PC-9 (cell line): ENCODE measurements around the gene SAP130. TPM values are rescaled to one million over a fixed set of nuclear protein-coding genes. Genes with fewer than 3 reads are reported as not detected.

Source experiments
- BruUV-seq: library from RNA; stranded (reverse); fragments of 400-500 nt; replicated peaks from 2 replicates; lab custom pipeline; 2021; lab: Mats Ljungman, UMichigan
- CTCF ChIA-PET: fragments of 300-600 bp; sonication (Branson Sonifier 250); formaldehyde crosslinking; loops from one replicate; lab custom pipeline; 2022; ENCODE audit warnings: antibody characterized with exemption; lab: Charles Lee
- POLR2A ChIA-PET: fragments of 300-600 bp; sonication (Branson Sonifier 250); formaldehyde crosslinking; loops from one replicate; lab custom pipeline; 2022; ENCODE audit warnings: antibody characterized with exemption; ENCODE audit not compliant: unreplicated experiment; lab: Charles Lee
- DNase-seq, 2 experiments: peaks; one replicate each; pipeline versions ENCODE4 v3.0.0 to v3.0.0-alpha.2; 2015 to 2022; ENCODE audit warnings: mixed read lengths in 1 of 2
- H2AFZ ChIP-seq: fragments of 200-600 bp; sonication (generic); 2 replicates; pipeline ENCODE4 v1.8.1; 2017; ENCODE audit warnings: antibody characterized with exemption
- H3F3A ChIP-seq: fragments of 200-600 bp; sonication (generic); 2 replicates; pipeline ENCODE4 v1.8.1; 2017; ENCODE audit warnings: antibody characterized with exemption, mild to moderate bottlenecking, low read depth; ENCODE audit not compliant: insufficient read depth
- H3K27ac ChIP-seq: fragments of 200-600 bp; sonication (generic); 2 replicates; pipeline ENCODE4 v1.6.1; 2016; ENCODE audit warnings: mixed run types
- H3K27me3 ChIP-seq: fragments of 200-600 bp; sonication (generic); 2 replicates; pipeline ENCODE4 v1.6.1; 2016; ENCODE audit warnings: low read depth, mixed run types; ENCODE audit not compliant: insufficient read depth
- H3K36me3 ChIP-seq: fragments of 200-600 bp; sonication (generic); 2 replicates; pipeline ENCODE4 v1.6.1; 2016; ENCODE audit warnings: low read depth, mixed run types
- H3K4me1 ChIP-seq: fragments of 200-600 bp; sonication (generic); replicated peaks from 2 replicates; pipeline ENCODE4 v1.6.1; 2016; ENCODE audit warnings: mixed run types; ENCODE audit not compliant: insufficient read depth
- H3K4me2 ChIP-seq: fragments of 200-600 bp; sonication (generic); 2 replicates; pipeline ENCODE4 v1.6.1; 2017; ENCODE audit warnings: mixed run types
- H3K4me3 ChIP-seq: fragments of 200-600 bp; sonication (generic); 2 replicates; pipeline ENCODE4 v1.6.1; 2016; ENCODE audit warnings: mixed run types
- H3K79me2 ChIP-seq: fragments of 200-600 bp; sonication (generic); 2 replicates; pipeline ENCODE4 v1.6.1; 2017; ENCODE audit warnings: low read depth, mixed run types
- H3K9me2 ChIP-seq: fragments of 200-600 bp; sonication (generic); 2 replicates; pipeline ENCODE4 v1.8.1; 2017; ENCODE audit warnings: mild to moderate bottlenecking; ENCODE audit not compliant: insufficient read depth
- H3K9me3 ChIP-seq: fragments of 200-600 bp; sonication (generic); 2 replicates; pipeline ENCODE4 v1.8.1; 2016; ENCODE audit warnings: low read depth; ENCODE audit not compliant: insufficient read depth
- H4K20me1 ChIP-seq: fragments of 200-600 bp; sonication (generic); 2 replicates; pipeline ENCODE4 v1.8.1; 2017; ENCODE audit not compliant: insufficient read depth
- CTCF ChIP-seq: fragments of 200-600 bp; sonication (generic); conservative IDR thresholded peaks from 2 replicates; pipeline ENCODE4 v1.6.1; 2017; ENCODE audit warnings: mixed run types, antibody characterized with exemption, mild to moderate bottlenecking, moderate library complexity
- EZH2 ChIP-seq: fragments of 200-600 bp; sonication (generic); IDR thresholded peaks from 2 replicates; pipeline ENCODE4 v1.8.0; 2017; ENCODE audit warnings: antibody characterized with exemption, low read depth
- intact Hi-C: fragments of 100-400 bp; cut with micrococcal nuclease; formaldehyde crosslinking; loops from one replicate; pipeline ENCODE4 v1.10.0; 2022; ENCODE audit not compliant: unreplicated experiment
- total RNA-seq: library from RNA; stranded (reverse); gene quantifications from 2 replicates; pipeline ENCODE4 v1.2.3, GENCODE V29; 2021

Gene SAP130
- total RNA-seq, 1 experiment from 2014 or later, result 33.9 TPM

- peaks cover 14% of the 10 kb centered on the region for H3K36me3 ChIP-seq
- H3F3A ChIP-seq, result no peaks in the 10 kb centered on the region
- H3K9me2 ChIP-seq, result no peaks in the 10 kb centered on the region
- H2AFZ ChIP-seq, result no peak overlapping the region
- ChIA-PET CTCF (no interaction called here), POLR2A (no interaction called here)
- no peaks in the 10 kb centered on the region for H3K79me2 ChIP-seq
- BruUV-seq, result no TSS peak
- no peaks in the 10 kb centered on the region for H3K4me1 ChIP-seq
- no peaks in the 10 kb centered on the region for H3K27me3 ChIP-seq
- TF ChIP-seq EZH2 (no peak), CTCF (no peak)
- H3K9me3 ChIP-seq, result no peaks in the 10 kb centered on the region
- no peak for DNase-seq
- intact Hi-C loops, result no loop called here
- H4K20me1 ChIP-seq, result no peaks in the 10 kb centered on the region
- no peak overlapping the region for H3K4me3 ChIP-seq
- H3K4me2 ChIP-seq, result no peak overlapping the region
- H3K27ac ChIP-seq, result no peak overlapping the region
Measured at GRCh38 chr2:127940641-127941040, 87.2 kb downstream of the SAP130 start.

DNA sequence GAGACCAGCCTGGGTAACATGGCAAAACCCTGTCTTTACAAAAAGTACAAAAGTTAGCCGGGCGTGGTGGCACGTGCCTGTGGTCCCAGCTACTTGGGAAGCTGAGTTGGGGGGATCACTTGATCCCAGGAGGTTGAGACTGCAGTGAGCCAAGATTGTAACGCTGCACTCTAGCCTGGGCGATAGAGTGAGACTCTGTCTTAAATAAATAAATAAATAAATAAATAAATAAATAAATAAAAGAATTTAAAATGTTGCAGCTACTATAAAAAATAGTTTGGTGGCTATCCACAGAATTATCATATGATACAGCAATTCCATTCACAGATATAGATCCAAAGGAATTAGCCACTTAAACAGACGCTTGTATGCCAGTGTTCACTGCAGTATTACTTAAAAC, 92.5 kb downstream of the SAP130 start:
- Histone ChIP-seq H3F3A (peaks cover 10% of the 10 kb centered on the region), H3K4me1 (peaks cover 11% of the 10 kb centered on the region), H3K27ac (no peak overlapping the region), H3K36me3 (no peaks in the 10 kb centered on the region), H3K27me3 (no peaks in the 10 kb centered on the region), H3K79me2 (no peaks in the 10 kb centered on the region), H3K9me2 (no peaks in the 10 kb centered on the region), H3K4me2 (no peak overlapping the region), H3K9me3 (no peaks in the 10 kb centered on the region), H2AFZ (no peak overlapping the region), H4K20me1 (no peaks in the 10 kb centered on the region), H3K4me3 (no peak overlapping the region)
- no peak for DNase-seq
- POLR2A ChIA-PET, result no interaction called here
- intact Hi-C loops, result no loop called here
- no peak for TF ChIP-seq CTCF
- no peak for TF ChIP-seq EZH2
- no TSS peak for BruUV-seq
- CTCF ChIA-PET, result no interaction called here

- H4K20me1 ChIP-seq, result no peaks in the 10 kb centered on the region
- intact Hi-C loops, result no loop called here
- DNase-seq, result peak; percentile 18 to 85
- H3K4me2 ChIP-seq, result peak overlapping the region; percentile 36; the same call in 1 of the 2 replicates
- ChIA-PET POLR2A (no interaction called here), CTCF (no interaction called here)
- no peaks in the 10 kb centered on the region for H3K27me3 ChIP-seq
- H3K4me1 ChIP-seq, result peaks cover 11% of the 10 kb centered on the region
- no peaks in the 10 kb centered on the region; the same call in 1 of the 2 replicates for H3K9me2 ChIP-seq
- no peaks in the 10 kb centered on the region for H3K9me3 ChIP-seq
- H2AFZ ChIP-seq, result no peak overlapping the region
- no TSS peak for BruUV-seq
- H3K36me3 ChIP-seq, result no peaks in the 10 kb centered on the region
- peak overlapping the region; percentile 18 for H3K27ac ChIP-seq
- H3K79me2 ChIP-seq, result no peaks in the 10 kb centered on the region
- H3F3A ChIP-seq, result peaks cover 10% of the 10 kb centered on the region
- no peak overlapping the region for H3K4me3 ChIP-seq
- no peak for TF ChIP-seq CTCF
- no peak for TF ChIP-seq EZH2
Measured at GRCh38 chr2:127932199-127932876, 95.5 kb downstream of the SAP130 start.
